Measurements from ENCODE around the gene SASS6. TPM values are rescaled to one million over a fixed set of nuclear protein-coding genes. Genes with fewer than 3 reads are reported as not detected.

SASS6 gene
- total RNA-seq, 1 donor from 2014 or later = 2.4 TPM

DNA sequence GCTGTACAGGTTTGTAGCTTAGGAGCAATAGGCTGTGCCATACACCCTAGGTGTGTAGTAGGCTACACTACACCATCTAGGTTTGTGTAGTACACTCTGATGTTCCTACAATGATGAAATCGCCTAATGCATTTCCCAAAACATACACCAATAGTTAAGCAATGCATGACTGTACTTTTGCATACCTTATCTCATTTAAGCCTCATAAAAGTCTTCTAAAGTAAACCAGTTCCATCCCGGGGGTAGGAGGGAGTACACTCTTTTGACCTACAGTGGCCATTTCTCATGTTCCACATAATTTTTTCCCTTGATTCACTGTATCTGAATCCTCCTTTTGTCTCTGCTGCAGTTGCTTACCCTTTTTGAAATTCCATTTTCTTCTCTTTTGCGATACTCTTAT is 12.4 kb upstream of the SASS6 start:
- intact Hi-C loops (cut with DNase I) = no loop called here
- H3K27ac ChIP-seq = no peak overlapping the region
- TF ChIP-seq CTCF (IDR thresholded peaks at IDR 0.05) = no peak
- no peaks in the 10 kb centered on the region for H3K9me3 ChIP-seq
- no peak for DNase-seq
- H3K4me1 ChIP-seq = no peaks in the 10 kb centered on the region
- H3K27me3 ChIP-seq = no peaks in the 10 kb centered on the region
- no peak for ATAC-seq
- H3K4me3 ChIP-seq = no peak overlapping the region
- H3K36me3 ChIP-seq = peaks cover 99% of the 10 kb centered on the region

GRCh38 chr1:100142343-100142742 is 9.6 kb upstream of the SASS6 start:
- intact Hi-C loops (cut with DNase I) = no loop called here
- no peak for TF ChIP-seq CTCF (IDR thresholded peaks at IDR 0.05)

DNA sequence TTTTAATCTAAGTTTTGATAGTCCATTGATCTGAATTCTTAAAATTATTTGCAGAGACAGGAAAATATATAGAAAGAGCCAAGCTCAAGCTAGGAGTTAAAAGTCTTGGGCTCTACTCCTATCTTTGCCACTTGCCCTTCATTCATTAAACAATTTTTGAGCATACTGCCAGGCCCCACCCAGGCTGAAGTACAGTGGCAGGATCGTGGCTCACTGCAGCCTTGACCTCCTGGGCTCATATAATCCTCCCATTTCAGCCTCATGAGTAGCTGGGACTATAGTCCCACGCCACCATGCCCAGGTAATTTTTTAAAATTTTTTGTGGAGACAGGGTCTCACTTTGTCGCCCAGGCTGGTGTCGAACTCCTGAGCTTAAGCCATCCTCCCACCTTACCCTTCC is 8.5 kb upstream of the SASS6 start:
- DNase-seq (no peak), ATAC-seq (no peak)
- H3K4me3 ChIP-seq = no peak overlapping the region
- no peaks in the 10 kb centered on the region for H3K27me3 ChIP-seq
- peaks cover 95% of the 10 kb centered on the region for H3K36me3 ChIP-seq
- no peaks in the 10 kb centered on the region for H3K9me3 ChIP-seq
- no peaks in the 10 kb centered on the region for H3K4me1 ChIP-seq
- H3K27ac ChIP-seq = no peak overlapping the region
- no peak for TF ChIP-seq CTCF (IDR thresholded peaks at IDR 0.05)
- intact Hi-C loops (cut with DNase I) = no loop called here

More at GRCh38 chr1:100142343-100142742, 9.6 kb upstream of the SASS6 start:
- Histone ChIP-seq H3K4me3 (no peak overlapping the region), H3K4me1 (no peaks in the 10 kb centered on the region), H3K36me3 (peaks cover 100% of the 10 kb centered on the region), H3K9me3 (no peaks in the 10 kb centered on the region), H3K27ac (no peak overlapping the region), H3K27me3 (no peaks in the 10 kb centered on the region)
- no peak for DNase-seq
- ATAC-seq = no peak

DNA sequence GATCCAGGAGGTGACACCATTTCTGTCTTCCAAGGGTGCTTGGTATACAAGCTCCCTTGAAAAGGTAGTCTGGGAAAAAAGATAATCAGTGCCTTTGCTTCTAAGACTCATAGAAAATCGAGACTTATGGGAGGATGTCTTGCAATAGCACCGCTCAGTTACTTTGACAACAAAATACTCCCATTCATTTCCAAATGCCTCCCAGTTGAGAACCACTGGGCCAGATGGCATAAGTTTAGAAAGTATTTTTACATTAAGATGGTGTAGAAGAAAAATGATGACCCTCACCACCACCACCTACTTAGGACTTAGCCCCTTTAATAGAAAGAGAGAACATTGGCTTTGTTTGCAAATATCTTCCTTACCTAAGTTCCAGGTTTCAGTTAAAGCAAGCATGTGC is 4.9 kb upstream of the SASS6 start:
- DNase-seq (no peak), ATAC-seq (no peak)
- Histone ChIP-seq H3K9me3 (no peaks in the 10 kb centered on the region), H3K27ac (no peak overlapping the region), H3K27me3 (no peaks in the 10 kb centered on the region), H3K36me3 (peaks cover 59% of the 10 kb centered on the region), H3K4me3 (no peak overlapping the region), H3K4me1 (peaks cover 6% of the 10 kb centered on the region)
- intact Hi-C loops (cut with DNase I) = no loop called here
- no peak for TF ChIP-seq CTCF (IDR thresholded peaks at IDR 0.05)

DNA sequence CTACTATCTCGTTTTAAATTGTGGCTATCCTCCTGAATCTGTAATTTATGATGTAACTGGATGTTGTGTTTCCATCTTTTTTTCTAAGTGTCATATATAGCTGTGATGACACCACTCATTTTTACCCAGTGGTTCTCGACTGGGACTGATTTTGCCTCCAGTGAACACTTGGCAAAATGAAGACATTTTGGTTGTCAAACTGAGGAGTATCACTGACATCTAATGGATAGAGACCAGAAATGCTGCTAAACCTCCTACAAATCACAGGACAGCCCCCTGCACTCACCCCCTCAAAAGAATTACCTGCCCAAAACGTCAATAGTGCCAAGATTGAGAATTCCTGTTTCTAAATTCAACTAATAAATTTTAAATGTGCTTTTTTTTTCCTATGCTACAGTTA is 2.1 kb upstream of the SASS6 start:
- Histone ChIP-seq H3K27me3 (no peaks in the 10 kb centered on the region), H3K27ac (no peak overlapping the region), H3K4me1 (peaks cover 13% of the 10 kb centered on the region), H3K36me3 (peaks cover 32% of the 10 kb centered on the region), H3K9me3 (no peaks in the 10 kb centered on the region), H3K4me3 (no peak overlapping the region)
- TF ChIP-seq CTCF (IDR thresholded peaks at IDR 0.05) = no peak
- intact Hi-C loops (cut with DNase I) = no loop called here
- ATAC-seq (no peak), DNase-seq (no peak)

- no peak for ATAC-seq
- no peak for TF ChIP-seq CTCF (IDR thresholded peaks at IDR 0.05)
- peaks cover 13% of the 10 kb centered on the region for H3K4me1 ChIP-seq
- H3K9me3 ChIP-seq = no peaks in the 10 kb centered on the region
- no peak overlapping the region for H3K27ac ChIP-seq
- no peaks in the 10 kb centered on the region for H3K36me3 ChIP-seq
- H3K4me3 ChIP-seq = no peak overlapping the region
- no peak for DNase-seq
- intact Hi-C loops (cut with DNase I) = no loop called here
- H3K27me3 ChIP-seq = no peaks in the 10 kb centered on the region
These were observed 1.1 kb downstream of the SASS6 start for GRCh38 chr1:100131623-100132022.
